ENCODE results near the gene WDPCP. TPM values are rescaled to one million over a fixed set of nuclear protein-coding genes. Genes with fewer than 3 reads are reported as not detected.

Gene WDPCP
- total and polyA plus RNA-seq, 4 donors, result 1.1 to 7.6 (median 2.7) TPM

- no peak for TF ChIP-seq FOXA2 (IDR thresholded peaks at IDR 0.05)
- TF ChIP-seq HNF4G (IDR thresholded peaks at IDR 0.05), result no peak
- TF ChIP-seq EGR1 (IDR thresholded peaks at IDR 0.05; ENCODE audit: low read depth in 2 of 2), result no peak
- no peak for TF ChIP-seq GABPA (IDR thresholded peaks at IDR 0.05 in 1 of 2, conservative IDR thresholded peaks at IDR 0.05 in 1 of 2)
- no peak for TF ChIP-seq ZBTB33 (IDR thresholded peaks at IDR 0.05)
- no peak for TF ChIP-seq JUND (IDR thresholded peaks at IDR 0.05)
- TF ChIP-seq RAD21 (IDR thresholded peaks at IDR 0.05), result no peak
- no peak for TF ChIP-seq TAF1 (conservative IDR thresholded peaks at IDR 0.05)
- TF ChIP-seq HNF4A (conservative IDR thresholded peaks at IDR 0.05), result no peak
- TF ChIP-seq REST (IDR thresholded peaks at IDR 0.05), result no peak
- TF ChIP-seq SP1 (IDR thresholded peaks at IDR 0.05), result no peak
- no peak for TF ChIP-seq RXRA (IDR thresholded peaks at IDR 0.05)
- no peak for TF ChIP-seq NR2F2 (IDR thresholded peaks at IDR 0.05)
- TF ChIP-seq MAX (IDR thresholded peaks at IDR 0.05), result no peak
- no peak for TF ChIP-seq ATF3 (IDR thresholded peaks at IDR 0.05)
- no peak for TF ChIP-seq YY1 (IDR thresholded peaks at IDR 0.05)
- TF ChIP-seq FOXA1 (IDR thresholded peaks at IDR 0.05), result no peak
- no peak for TF ChIP-seq CTCF (IDR thresholded peaks at IDR 0.05; ENCODE audit: low read depth, low read length, missing input control)
- no peak for DNase-seq (ENCODE audit: low spot score)
- peaks cover 0 to 4% (median 1%) of the 10 kb centered on the region in 4 donors for H3K9me3 ChIP-seq (ENCODE audit: control insufficient read depth in 4 of 4, low read length in 3 of 4)
- no peak overlapping the region for H3K27ac ChIP-seq (ENCODE audit: low read depth in 1 of 2, low read length in 2 of 2)
- 96% methylated on average over 2 of the region's 2 CpGs for WGBS
- H3K4me1 ChIP-seq (ENCODE audit: control insufficient read depth in 4 of 4, insufficient read depth in 4 of 4, low read length in 3 of 4), result no peaks in the 10 kb centered on the region
- no peak overlapping the region for H3K9ac ChIP-seq (ENCODE audit: low read depth in 1 of 2, low read length in 2 of 2)
- H3K36me3 ChIP-seq (ENCODE audit: control insufficient read depth in 4 of 4, insufficient read depth in 3 of 4, low read depth in 1 of 4, low read length in 3 of 4), result peaks cover 0 to 2% (median 0%) of the 10 kb centered on the region in 4 donors
- H3K27me3 ChIP-seq (ENCODE audit: control insufficient read depth in 4 of 4, insufficient read depth in 4 of 4, low read length in 3 of 4), result no peaks in the 10 kb centered on the region
- H3K4me3 ChIP-seq (ENCODE audit: low read depth in 1 of 3, low read length in 3 of 3), result no peak overlapping the region
These were observed 469.5 kb downstream of the WDPCP start for GRCh38 chr2:63118821-63119220.
